A172 (cell line): ENCODE measurements around the gene TUBA1B. TPM values are rescaled to one million over a fixed set of nuclear protein-coding genes. Genes with fewer than 3 reads are reported as not detected.
A peak's percentile ranks its signal among the peaks of the same experiment; 100 is the strongest.

Experiments
- DNase-seq: peaks from one replicate; pipeline ENCODE4 v3.0.0-alpha.2; 2015; ENCODE audit warnings: low spot score
- total RNA-seq: library from RNA; depleted of rRNA; stranded (reverse); fragments of >200 nt; shearing (Covaris generic); gene quantifications from 2 replicates; pipeline ENCODE4 v1.2.3, GENCODE V29; 2014

The TUBA1B gene
- total RNA-seq, 1 experiment from 2014 or later, result 2,613 TPM

DNA sequence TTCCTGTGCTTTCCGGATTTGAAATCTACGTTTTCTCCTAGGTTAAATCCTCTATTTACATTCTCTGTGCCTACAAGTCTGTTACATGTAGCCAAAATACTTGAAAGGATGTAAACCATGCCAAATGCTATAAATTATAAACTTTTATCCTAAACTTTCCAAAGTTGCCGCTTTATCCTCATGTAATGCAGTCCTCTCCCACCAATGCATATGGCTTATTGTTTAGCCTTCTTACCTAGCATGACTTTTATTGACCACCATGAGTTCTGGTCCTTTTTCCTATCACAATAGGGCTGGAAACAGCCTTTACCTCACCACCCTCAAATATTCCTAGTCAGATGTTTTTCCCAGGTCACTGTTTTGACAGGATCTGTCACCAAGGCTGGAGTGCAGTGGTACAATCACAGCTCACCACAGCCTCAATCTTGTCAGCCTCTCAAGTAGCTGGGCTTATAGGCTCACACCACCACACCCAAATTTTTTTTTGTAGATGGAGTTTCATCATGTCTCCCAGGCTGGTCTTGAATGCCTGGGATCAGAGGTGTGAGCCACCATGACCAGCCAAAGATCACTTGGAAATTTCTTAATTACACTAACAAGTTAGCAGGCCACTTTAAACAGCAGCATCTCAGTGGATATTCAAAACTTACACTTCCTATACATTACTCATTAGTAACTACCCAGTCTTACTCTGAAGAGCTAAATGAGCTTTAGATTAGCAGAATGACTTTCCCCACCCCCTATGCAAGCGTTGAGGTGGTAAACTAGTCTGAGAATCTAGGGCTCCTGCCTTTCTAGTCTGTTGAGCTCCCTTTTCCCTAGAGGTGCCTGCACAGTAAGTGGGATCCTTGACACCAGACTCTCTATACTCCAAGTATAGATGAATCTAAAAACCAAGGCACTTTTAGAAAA is 4.1 kb downstream of the TUBA1B start:
- no peak for DNase-seq

DNA sequence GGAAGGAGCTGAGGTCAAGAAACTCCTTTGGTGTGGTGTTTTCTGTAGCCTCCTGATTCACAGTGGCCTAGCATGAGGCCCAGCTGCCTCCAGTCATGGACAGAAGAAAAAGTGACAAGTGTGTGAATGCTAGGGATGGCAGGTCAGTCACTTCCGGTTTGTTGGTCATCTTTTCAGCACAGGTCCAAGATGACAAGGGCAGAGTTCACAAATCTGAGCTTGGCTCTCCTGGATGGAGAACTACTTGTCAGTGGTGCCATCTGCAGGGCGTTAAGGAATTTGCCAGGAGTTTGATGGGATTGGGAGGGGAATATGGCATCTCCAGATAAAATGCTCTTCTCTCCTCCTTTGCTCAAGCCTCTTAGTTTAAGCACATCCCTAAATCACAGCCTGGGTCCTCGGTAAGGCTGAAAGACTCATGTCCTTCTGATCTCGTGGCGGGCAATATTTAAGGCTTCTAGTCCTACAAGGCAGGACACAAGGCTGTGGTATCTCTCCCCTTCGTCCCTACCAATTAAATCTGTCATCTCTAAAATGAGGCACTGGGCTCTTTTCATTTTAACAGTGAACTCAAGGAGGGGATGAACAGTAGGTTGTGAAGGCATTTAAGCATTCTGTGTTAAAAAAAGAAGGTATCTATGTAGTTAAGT is 10.0 kb downstream of the TUBA1B start:
- DNase-seq, result peak; percentile 72

DNA sequence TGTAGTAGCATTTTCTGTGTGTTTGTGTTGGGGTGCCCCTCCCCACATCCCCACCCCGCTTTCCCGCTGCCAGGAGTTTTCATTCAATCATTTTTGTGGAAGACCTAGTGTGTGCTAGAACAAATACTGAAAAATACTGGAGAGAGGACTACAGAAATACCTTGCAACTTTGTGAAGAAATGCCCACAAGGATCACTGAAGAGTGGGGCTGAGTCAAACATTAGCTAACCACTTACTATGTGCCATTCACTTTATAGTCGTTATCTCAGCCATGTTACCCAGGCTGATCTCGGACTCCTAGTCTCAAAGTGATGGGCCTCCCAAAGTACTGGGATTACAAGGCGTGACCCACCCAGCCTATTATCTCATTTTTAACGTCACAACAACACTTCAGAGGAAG is 20.0 kb downstream of the TUBA1B start:
- DNase-seq, result no peak

DNA sequence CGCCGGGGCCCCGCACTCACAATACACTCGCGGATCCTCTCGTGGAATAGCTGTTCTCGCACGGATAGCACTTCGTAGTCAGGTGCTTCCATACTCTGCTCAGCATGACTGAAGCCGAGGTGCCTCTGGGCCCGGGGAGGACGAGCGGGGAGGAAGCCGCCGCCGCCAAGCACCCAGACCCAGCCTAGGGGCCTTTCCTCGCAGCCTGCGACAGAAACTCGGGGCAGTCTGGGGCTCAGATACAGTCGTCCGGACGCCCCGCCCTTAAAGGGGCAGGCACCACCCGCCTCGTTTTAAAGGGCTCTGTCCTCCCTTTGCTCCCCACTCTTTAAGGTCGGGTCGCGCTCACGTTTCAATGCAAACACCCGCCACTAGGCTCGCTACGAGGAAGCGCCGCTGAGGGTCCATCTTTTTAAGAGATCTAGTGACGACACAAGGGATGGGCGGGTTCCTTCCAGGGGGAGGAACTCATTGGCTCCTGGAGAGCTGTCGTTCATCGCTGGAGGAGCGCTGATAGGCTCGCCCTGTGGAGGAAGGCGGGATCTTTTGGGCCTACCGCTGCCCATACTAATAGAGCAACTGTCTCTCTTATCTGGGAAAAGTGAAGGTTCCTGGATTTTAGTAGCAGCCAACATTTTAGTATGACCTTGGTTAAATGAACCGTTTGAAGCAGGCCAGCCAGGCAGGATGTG is 20.6 kb downstream of the TUBA1B start, which contains the start of gene LMBR1L:
Gene LMBR1L, minus strand, starts transcription at position 384 of the 692 bp plus-strand sequence. Its CDS starts 292 bp downstream, at position 92.
- DNase-seq, result peak; percentile 96

DNA sequence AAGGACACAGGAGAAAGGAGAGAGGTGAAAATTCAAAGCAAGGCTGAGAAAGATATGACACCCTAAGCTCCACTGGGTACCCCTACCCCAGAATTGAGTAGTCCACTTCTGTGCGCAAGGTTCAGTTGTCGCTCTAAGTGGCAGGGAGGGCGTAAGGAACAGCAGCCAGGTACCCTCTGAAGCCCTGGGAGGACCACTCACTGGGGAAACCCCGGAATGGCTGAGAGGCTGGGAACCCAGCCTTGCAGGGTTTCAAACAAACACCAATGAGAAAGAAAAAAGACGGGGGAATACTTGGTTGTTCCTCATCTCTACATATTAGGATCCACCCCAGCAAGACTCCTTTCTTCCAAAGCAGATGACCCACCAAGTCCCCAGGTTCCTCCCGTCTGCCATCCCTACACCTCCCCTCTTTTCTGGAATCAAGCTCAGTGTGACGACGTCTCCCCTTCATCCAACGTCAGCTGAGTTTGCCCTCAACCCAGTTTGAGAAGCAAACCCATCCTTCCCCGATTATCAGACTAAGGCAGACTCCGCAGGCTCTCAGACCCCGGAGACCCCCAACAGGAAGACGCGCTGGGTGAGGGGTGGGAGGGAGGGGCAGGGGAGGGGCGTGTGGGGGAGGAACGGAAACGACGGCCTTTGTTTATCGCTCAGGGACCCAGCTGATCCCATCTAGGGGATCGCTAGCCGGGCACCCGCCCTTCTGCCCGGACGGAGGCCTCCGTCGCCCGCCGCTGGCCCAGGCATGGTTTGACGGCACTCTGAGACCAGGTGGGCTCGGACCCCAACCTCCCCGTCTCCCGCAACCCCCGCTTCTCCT is 21.3 kb downstream of the TUBA1B start:
- no peak for DNase-seq

DNA sequence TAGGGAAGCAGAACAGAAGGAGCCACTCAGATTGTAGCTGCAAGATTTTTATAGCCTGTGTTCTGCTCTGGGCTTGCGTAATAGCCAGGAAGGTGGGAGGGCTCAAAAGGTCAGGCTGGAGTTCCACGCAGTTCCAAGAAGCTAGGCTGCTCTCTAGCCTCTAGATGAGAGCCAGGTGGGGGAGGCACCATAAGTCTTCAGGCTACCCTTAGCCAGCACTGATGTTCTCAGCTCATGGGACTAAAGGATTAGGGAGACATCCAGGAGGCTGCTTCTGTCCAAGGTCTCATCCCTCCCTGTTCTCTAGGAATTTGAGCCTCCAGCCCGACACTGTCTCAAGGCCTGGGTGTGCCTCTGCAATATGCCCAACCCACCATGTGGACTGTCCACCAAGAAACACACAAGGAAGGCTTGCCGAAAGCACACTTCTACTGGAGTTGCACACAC is 22.2 kb downstream of the TUBA1B start:
- DNase-seq, result no peak

DNA sequence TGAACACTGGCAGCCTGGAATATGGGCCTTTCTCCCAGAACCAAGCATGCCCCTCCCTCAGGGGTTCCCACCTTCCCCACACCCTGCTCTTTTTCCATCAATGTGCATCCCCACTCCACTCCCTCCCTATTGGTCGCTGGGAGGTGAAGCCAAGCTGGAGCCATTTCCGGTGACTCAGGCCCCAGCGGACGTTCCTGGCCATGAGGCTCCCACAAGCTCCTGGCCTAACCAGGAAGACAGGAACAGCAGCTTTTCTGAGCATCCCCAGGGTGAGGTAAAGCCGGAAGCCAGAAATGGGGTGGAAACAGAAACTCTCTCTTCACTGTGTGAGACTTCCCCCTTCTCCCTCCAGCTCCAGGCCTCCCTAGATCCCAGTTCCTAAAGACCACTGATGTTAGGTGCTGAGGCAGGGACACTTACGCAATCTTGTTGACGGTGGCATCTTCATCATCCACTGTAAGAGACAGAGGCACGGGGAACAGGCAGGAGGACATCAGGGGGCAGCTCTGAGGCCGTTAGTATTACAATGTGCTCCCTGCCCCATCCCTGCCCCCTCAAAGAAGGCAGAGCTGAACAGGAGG is 25.6 kb downstream of the TUBA1B start:
- no peak for DNase-seq

DNA sequence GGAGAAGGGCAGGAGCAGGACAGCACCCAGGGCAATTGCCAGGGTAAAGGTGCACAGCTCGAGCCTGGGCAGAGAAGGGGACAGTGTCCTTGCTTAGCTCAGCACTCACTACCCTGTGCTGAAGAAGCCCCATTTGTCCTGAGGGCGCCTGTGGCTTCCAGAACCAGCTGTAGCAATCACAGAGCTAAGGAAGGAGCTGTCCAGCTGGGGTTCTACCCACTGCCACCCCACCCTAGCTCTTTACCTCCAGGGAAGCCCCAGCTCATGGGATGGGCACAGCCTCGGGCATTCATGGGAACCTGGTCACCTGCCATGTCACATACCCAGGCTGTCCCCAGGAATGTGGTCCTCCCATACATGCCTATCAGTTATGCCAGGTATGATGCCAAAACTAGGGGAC is 26.4 kb downstream of the TUBA1B start:
- DNase-seq, result no peak

DNA sequence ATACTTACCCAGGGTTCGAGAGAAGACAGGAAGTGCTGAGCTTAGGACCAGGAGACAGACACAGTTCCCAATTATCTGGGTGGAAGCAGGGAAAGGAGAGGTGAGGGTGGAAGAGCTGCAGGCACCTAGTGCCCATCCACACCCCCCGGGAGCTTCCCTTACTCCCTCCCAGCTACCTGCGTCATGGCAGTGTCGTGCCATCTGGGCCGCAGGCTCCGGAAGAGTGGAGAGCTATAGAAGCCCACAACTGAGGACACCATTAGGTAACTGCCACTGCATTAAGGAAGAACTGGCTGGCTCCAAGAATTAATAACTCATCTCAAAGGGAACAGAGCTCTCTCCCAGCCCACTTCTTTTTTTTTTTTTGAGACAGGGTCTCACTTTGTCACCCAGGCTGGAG is 30.8 kb downstream of the TUBA1B start:
- no peak for DNase-seq

DNA sequence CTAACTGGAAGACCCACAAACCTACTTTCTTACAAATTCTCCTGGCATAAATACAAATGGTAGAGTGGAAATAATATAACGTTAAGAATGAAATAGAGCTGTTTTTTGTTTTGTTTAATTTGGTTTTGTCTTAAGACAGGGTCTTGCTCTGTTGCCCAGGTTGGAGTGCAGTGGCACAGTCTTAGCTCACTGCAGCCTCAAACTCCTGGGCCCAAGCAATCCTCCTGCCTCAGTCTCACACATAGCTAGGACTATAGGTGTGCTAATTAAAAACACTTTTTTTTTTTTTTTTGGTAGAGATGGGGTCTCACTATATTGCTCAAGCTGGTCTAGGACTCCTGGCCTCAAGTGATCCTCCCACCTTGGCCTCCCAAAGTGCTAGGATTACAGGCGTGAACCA is 32.5 kb downstream of the TUBA1B start:
- no peak for DNase-seq

DNA sequence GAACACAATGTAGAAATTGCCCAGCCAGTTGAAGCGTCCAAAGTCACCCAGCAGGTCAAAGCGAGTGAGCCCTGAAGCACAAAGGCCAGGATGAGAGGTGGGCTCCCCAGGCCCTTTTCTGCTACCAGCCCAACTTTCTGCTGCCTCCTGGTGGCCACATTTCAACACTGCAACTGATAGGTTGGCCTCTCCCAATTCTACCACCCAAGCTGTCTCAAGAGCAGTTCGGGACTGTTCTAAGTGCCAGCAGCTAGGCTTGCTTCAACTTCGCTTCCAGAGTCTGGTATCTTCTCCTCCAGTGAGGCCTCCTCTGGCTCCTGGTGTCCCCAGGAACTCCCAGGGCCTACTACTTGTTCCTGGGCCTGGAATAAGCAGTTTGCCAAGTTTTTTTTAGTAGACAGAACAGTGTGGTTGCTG is 33.2 kb downstream of the TUBA1B start:
- peak; percentile 28 for DNase-seq

DNA sequence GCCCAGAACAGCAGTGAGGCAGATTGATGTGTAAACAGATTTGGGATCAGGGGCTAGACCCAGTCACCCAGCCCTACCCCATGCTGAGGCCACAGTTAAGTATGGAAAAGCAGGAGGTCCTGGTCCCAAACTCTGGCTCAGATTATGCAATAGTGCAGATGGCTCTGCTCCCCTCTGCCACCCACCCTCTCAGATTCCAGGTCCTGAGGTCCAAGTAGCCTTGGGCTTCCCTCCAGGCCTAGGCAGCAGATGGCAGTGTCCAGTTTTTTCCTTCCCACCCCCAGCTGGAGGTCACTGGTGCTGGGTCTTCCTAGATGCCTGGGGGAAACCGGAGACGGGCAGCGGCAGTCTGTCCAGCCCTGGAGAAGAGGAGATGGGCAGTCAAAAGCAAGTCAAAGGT is 33.8 kb downstream of the TUBA1B start:
- no peak for DNase-seq

DNA sequence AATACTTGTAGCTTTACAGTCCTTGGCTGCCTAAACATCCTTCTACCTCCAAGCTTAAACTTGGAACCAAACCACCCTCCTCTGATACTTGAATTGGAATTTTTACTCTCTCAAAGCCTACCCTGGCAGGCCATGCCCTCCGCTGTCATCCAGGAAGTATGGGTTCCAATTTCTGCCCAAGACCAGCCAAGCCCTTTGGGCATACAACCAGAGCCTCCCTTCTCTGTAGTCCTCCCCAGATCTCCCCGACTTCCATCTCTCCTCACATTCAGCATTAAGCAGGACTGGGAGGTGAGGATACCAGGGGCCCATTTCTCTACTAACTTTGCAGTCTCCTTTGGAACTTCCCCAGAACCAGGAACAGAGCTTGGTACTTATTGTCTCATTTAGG is 36.2 kb downstream of the TUBA1B start:
- DNase-seq, result no peak

DNA sequence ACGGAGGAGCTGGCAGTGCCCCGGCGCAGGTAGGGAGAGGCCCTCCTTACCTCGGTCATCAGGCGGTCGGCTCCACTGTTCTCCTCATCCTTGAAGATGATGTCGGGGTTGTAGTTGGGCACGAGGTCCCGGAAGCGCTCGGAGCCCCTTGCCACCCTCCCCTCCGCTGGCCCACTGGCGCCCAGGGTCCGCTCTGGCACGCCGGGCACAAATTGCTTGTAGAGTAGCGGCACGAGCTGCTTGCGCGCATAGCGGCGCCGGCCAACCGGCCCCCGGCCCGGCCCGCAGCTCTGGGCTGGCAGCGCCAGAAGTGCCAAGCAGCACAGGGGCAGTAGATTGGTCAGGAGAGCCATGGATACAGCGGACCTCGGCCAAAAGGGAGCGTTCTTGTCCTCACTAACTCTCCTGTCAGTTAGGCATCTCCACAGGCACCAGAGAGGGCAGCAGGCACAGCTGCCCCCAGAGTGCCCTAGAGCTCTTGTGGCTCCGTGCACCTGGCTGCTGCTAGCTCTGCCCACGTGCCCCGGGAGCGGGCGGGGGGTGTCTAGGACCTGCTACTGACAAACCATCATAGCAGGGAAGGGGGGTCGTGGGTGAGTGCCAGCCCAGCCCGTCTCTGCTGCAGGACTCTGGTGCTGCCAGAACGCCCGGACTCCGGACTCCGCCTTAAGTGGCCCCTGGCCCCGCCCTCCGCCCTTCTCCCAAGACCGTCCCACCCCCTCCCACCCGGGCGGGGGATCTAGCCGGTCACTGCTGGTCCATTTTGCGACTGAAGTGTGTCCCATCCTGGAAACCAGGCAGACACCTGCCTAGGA is 36.8 kb downstream of the TUBA1B start, which contains the start of gene DHH:
Gene DHH, minus strand, starts transcription at position 642 of the 815 bp plus-strand sequence. Its CDS starts 289 bp downstream, at position 353.
- no peak for DNase-seq

DNA sequence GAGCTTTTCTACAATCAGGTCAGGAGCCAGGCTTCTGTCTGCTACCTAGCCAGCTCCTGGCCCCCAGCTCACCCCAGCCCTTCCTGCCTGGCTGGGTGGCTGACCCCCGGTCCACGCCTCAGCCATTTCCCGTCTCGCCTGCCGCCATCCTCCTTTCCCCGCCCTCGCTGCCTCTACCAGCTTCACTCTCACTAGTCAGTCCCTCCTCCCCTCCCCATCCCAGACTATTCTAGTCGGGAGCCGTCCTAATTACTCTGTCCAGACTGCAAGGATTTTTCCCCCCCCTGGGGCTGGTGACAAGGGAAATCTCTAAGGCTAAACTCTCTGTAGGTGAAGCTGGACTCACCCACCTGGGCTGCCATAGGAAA is 37.4 kb downstream of the TUBA1B start:
- no peak for DNase-seq

DNA sequence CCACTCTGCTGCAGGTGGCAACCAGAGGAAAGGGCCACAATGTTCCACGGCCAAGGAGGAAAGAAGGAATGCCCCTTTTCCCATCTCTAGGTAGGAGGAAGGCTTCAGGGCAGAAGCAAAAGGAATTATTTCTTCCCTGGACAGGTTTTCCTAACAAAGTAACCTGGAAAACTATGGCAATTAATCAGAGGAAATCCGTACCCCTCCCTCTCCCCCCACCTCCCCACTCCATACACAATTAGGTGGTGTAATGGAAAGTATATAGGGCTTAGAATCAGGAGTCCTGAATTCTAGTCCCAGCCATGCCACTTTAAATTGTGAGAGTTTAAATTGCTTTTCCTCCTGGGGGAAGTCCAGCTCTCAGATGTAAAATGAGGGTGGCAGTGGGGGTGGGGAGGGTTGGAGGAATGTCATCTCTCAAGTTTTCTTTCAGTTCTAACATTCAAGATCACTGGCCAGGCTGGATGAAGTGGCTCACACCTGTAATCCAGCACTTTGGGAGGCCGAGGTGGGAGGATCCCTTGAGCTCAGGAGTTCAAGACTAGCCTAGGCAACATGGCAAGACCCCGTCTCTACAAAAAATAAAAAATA is 38.3 kb downstream of the TUBA1B start:
- no peak for DNase-seq

DNA sequence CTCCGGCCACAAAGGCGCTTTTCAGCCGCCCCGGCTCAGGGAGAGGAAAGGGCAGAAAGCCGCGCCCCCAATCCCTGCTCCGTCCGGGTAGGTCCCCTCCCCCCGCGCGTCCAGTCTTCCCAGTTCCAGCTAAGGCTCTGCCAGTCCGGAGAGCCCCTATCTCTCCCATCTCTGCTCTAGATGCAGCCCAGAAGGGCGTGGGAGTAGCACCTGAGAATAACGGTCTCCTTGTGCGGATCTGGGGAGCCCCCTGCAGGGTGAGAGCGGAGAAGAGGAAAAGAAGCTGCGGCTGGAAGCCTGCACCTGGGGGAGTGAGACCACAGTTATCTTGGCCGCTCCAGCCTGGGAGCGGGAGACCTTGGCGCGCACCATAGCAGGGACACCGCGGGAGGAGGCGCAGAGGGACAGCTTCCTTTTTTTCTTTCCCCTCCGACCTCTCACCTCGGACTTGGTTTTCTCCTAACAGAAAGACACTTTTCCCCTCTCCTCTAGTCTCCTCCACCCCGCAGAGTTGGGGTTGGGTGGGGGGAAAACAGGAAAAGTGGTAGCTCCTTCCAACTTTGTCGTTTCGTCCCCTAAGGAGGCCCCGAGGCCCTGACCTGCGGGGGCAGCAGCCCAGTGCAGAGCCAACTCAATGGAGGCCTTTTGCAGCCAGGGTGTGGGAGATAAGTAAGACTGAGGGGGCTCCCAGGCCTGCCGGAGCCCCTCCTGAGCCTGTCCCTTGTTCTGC is 38.9 kb downstream of the TUBA1B start:
- no peak for DNase-seq

DNA sequence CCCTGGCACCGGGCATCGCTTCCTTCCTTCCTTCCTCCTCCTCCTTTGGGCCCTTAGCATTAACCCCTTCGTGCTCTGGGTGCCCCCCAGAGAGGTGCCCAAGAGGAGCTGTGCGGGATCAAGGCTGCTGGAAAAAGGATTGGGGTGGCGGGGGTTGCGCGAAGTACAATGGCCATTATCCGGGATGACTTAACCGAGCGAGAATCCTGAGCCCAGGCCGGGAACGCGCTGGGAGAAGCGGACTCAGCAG is 39.4 kb downstream of the TUBA1B start:
- DNase-seq, result no peak

DNA sequence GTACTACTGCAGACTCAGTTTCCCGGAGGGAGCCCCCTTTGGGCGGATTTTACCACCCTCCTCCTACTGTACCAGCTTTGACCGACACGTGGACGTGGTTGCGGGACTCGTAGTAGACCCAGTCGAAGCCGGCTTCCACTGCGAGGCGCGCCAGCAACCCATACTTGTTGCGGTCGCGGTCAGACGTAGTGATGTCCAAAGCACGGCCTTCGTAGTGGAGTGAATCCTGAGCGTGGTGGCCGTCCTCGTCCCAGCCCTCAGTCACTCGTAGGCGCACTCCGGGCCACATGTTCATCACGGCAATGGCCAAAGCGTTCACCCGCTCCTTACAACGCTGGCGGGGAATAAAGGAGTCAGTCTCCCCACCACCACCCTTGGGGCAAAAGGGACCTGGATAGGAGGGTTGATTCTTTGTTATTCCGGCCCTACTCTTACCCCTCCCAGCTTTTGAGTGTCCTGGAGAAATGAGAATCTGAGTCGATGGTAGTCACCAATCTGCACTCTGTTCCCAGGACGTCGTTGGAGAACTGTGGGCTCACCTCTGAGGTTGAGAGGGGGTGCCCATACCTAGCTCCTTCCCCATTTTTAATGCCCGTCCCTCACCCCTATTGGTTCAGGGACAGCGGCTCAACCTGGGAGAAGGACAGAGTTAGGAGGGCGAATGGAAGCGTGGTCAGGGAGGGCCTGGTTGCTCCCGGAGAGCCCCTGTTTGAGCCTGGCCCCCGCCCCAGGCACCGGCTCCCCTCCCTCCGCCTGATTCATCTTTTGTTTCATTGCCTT is 39.9 kb downstream of the TUBA1B start:
- no peak for DNase-seq
